Gastroesophageal sphincter (tissue), 3 donors: ENCODE results near the gene JOSD2.

Experiments used
- EP300 ChIP-seq: sonication (generic); formaldehyde crosslinking; IDR thresholded peaks from one replicate; pipeline ENCODE4 v1.6.1; 2017; ENCODE audit warnings: antibody characterized with exemption, mild to moderate bottlenecking
- POLR2A ChIP-seq, 2 donors: fragments of 450-650 bp; IDR thresholded peaks; one replicate each; pipeline ENCODE4 v1.6.1; 2017; ENCODE audit warnings: antibody characterized with exemption in 2 of 2, mild to moderate bottlenecking in 2 of 2, moderate library complexity in 1 of 2
- POLR2AphosphoS5 ChIP-seq: sonication (generic); formaldehyde crosslinking; IDR thresholded peaks from one replicate; pipeline ENCODE4 v1.6.1; 2017; ENCODE audit warnings: antibody characterized with exemption
- TF ChIP-seq, protein P1 (sequence below), 4 experiments: fragments of 200-600 bp in 2 of 4; fragments of 450-650 bp in 2 of 4; sonication (generic) in 1 of 4; IDR thresholded peaks; one replicate each; pipeline ENCODE4 v1.5.1; 2017 to 2019; ENCODE audit warnings: antibody characterized with exemption in 4 of 4, mild to moderate bottlenecking in 2 of 4, moderate library complexity in 2 of 4

DNA sequence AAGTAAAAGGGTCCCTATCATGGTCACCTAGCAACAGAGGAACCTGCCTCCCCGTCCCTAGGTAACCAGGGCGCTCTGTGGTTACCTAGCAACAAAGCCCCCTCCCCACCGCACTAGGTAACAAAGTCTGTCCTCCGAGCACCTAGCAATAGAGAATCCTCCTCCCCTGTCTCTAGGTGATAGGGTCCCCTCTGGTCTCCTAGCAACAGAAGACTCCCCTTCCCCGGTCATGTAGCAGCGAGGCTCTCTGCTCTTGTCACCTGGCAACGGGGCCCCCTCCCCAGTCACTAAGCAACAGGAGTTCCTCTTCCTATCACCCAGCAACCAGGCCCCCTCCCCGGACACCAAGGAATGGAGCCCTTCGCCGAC, 307 bp downstream of the JOSD2 start:
- TF ChIP-seq POLR2A (IDR thresholded peaks at IDR 0.05) (no peak), POLR2AphosphoS5 (no peak), EP300 (no peak)
- TF ChIP-seq, protein P1, sequence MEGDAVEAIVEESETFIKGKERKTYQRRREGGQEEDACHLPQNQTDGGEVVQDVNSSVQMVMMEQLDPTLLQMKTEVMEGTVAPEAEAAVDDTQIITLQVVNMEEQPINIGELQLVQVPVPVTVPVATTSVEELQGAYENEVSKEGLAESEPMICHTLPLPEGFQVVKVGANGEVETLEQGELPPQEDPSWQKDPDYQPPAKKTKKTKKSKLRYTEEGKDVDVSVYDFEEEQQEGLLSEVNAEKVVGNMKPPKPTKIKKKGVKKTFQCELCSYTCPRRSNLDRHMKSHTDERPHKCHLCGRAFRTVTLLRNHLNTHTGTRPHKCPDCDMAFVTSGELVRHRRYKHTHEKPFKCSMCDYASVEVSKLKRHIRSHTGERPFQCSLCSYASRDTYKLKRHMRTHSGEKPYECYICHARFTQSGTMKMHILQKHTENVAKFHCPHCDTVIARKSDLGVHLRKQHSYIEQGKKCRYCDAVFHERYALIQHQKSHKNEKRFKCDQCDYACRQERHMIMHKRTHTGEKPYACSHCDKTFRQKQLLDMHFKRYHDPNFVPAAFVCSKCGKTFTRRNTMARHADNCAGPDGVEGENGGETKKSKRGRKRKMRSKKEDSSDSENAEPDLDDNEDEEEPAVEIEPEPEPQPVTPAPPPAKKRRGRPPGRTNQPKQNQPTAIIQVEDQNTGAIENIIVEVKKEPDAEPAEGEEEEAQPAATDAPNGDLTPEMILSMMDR (IDR thresholded peaks at IDR 0.05) = no peak
